GM12878 (cell line): ENCODE measurements around the gene SPINK14. TPM values are rescaled to one million over a fixed set of nuclear protein-coding genes. Genes with fewer than 3 reads are reported as not detected.

ENCODE experiments used
- ATAC-seq: fragments of 200-7000 bp; cut with Tn5 transposase; 3 replicates; pipeline ENCODE4 v1.9.1; 2020; ENCODE audit warnings: mild to moderate bottlenecking, moderate library complexity
- BruUV-seq: library from RNA; stranded (reverse); fragments of 400-500 nt; replicated peaks from 2 replicates; lab custom pipeline; 2021; lab: Mats Ljungman, UMichigan
- CTCF ChIA-PET: fragments of 300-600 bp; sonication (Branson Sonifier 250); formaldehyde crosslinking; extraction: SDS; loops from one replicate; lab custom pipeline; 2021; ENCODE audit warnings: inconsistent platforms; lab: Yijun Ruan, JAX
- POLR2A ChIA-PET: fragments of 350-600 bp; formaldehyde crosslinking; extraction: SDS; loops from one replicate; lab custom pipeline; 2021; ENCODE audit warnings: inconsistent platforms; lab: Charles Lee
- RAD21 ChIA-PET: fragments of 300-600 bp; sonication (Branson Sonifier 250); formaldehyde crosslinking; loops from one replicate; lab custom pipeline; 2023; ENCODE audit warnings: antibody characterized with exemption; ENCODE audit not compliant: unreplicated experiment; lab: Charles Lee
- SMC1A ChIA-PET: fragments of 300-600 bp; sonication (Branson Sonifier 250); formaldehyde crosslinking; loops from one replicate; lab custom pipeline; 2023; ENCODE audit not compliant: unreplicated experiment, uncharacterized antibody; lab: Charles Lee
- DNase-seq: peaks from one replicate; pipeline ENCODE4 v3.0.0-alpha.2; 2011; ENCODE audit warnings: low read depth, low spot score
- FAIRE-seq: peaks from 3 replicates; lab custom pipeline; 2011; peaks lifted over from hg19 to GRCh38; lab: Jason Lieb, UNC
- H2AFZ ChIP-seq: 2 replicates; pipeline ENCODE4 v1.6.0; 2011; ENCODE audit warnings: low read depth, low read length, control low read depth; ENCODE audit not compliant: control insufficient read depth
- H3K27ac ChIP-seq: 2 replicates; pipeline ENCODE4 v1.5.1; 2011; ENCODE audit warnings: control low read depth; ENCODE audit not compliant: control insufficient read depth, insufficient read depth
- H3K27me3 ChIP-seq, 2 experiments: replicated peaks in 1 of 2; 2 replicates each; pipeline versions ENCODE4 v1.6.0 to v1.6.1; 2011; ENCODE audit warnings: low read length in 1 of 2; ENCODE audit not compliant: control insufficient read depth in 2 of 2, insufficient read depth in 2 of 2
- H3K36me3 ChIP-seq, 2 experiments: 2 replicates each; pipeline ENCODE4 v1.5.1; 2011; ENCODE audit warnings: low read length in 1 of 2; ENCODE audit not compliant: control insufficient read depth in 2 of 2, insufficient read depth in 2 of 2
- H3K4me1 ChIP-seq: 2 replicates; pipeline ENCODE4 v1.6.1; 2011; ENCODE audit warnings: mild to moderate bottlenecking, low read length, moderate library complexity, mixed read lengths; ENCODE audit not compliant: control insufficient read depth, insufficient read depth
- H3K4me2 ChIP-seq: 2 replicates; pipeline ENCODE4 v1.6.0; 2011; ENCODE audit warnings: control low read depth; ENCODE audit not compliant: control insufficient read depth, insufficient read depth
- H3K4me3 ChIP-seq: fragments of 200-600 bp; sonication (generic); 2 replicates; pipeline ENCODE4 v1.5.1; 2016
- H3K79me2 ChIP-seq: 2 replicates; pipeline ENCODE4 v1.6.0; 2011; ENCODE audit warnings: low read length; ENCODE audit not compliant: control insufficient read depth, insufficient read depth
- H3K9ac ChIP-seq: 2 replicates; pipeline ENCODE4 v1.8.0; 2011; ENCODE audit warnings: low read length, control low read depth, mixed read lengths; ENCODE audit not compliant: control insufficient read depth, insufficient read depth
- H3K9me3 ChIP-seq: replicated peaks from 3 replicates; pipeline ENCODE4 v1.5.1; 2011; ENCODE audit warnings: mild to moderate bottlenecking, low read length; ENCODE audit not compliant: control insufficient read depth, insufficient read depth
- H4K20me1 ChIP-seq: 2 replicates; pipeline ENCODE4 v1.6.0; 2011; ENCODE audit not compliant: control insufficient read depth, insufficient read depth
- FOS ChIP-seq: IDR thresholded peaks from 3 replicates; pipeline ENCODE4 v1.6.1; 2011; ENCODE audit warnings: borderline replicate concordance; ENCODE audit not compliant: insufficient read length; ENCODE audit errors: extremely low read depth
- JUNB ChIP-seq: IDR thresholded peaks from 2 replicates; pipeline ENCODE4 v1.6.1; 2016; ENCODE audit warnings: antibody characterized with exemption, mild to moderate bottlenecking
- NRF1 ChIP-seq: conservative IDR thresholded peaks from 2 replicates; pipeline ENCODE4 v1.6.1; 2011; ENCODE audit warnings: mild to moderate bottlenecking, low read depth, low read length, improper control_type of control experiment
- PML ChIP-seq: IDR thresholded peaks from 2 replicates; pipeline ENCODE4 v1.6.1; 2012; ENCODE audit warnings: low read length, inconsistent platforms
- SREBF2 ChIP-seq: IDR thresholded peaks from 2 replicates; pipeline ENCODE4 v1.6.1; 2012; ENCODE audit warnings: mild to moderate bottlenecking, low read length
- TCF3 ChIP-seq: IDR thresholded peaks from 2 replicates; pipeline ENCODE4 v1.6.1; 2012; ENCODE audit warnings: low read depth, mild to moderate bottlenecking, low read length, borderline replicate concordance; ENCODE audit not compliant: insufficient read depth
- TCF7 ChIP-seq: IDR thresholded peaks from 2 replicates; pipeline ENCODE4 v1.6.1; 2014; ENCODE audit warnings: antibody characterized with exemption, borderline replicate concordance
- YY1 ChIP-seq: IDR thresholded peaks from 2 replicates; pipeline ENCODE4 v1.6.1; 2011; ENCODE audit warnings: low read depth, mild to moderate bottlenecking, low read length
- ZBED1 ChIP-seq: IDR thresholded peaks from 2 replicates; pipeline ENCODE4 v1.6.1; 2016; ENCODE audit warnings: borderline replicate concordance
- ZNF207 ChIP-seq: fragments of 450-650 bp; IDR thresholded peaks from 2 replicates; pipeline ENCODE4 v1.6.1; 2014; ENCODE audit warnings: antibody characterized with exemption, mild to moderate bottlenecking, borderline replicate concordance
- ZNF24 ChIP-seq: fragments of 450-650 bp; IDR thresholded peaks from 2 replicates; pipeline ENCODE4 v1.6.1; 2017; ENCODE audit warnings: antibody characterized with exemption, mild to moderate bottlenecking
- WGBS: methylation state at CpG from one replicate; pipeline ENCODE4 v1.1.6; 2016; ENCODE audit warnings: low lambda C conversion rate; ENCODE audit not compliant: insufficient replicate concordance, insufficient coverage; ENCODE audit errors: missing lambda C conversion rate; 5-methylcytosine and 5-hydroxymethylcytosine counted together
- in situ Hi-C: fragments of 300-500 bp; cut with MboI; formaldehyde crosslinking; loops from 9 replicates; pipeline ENCODE4 v1.14.3; 2018; ENCODE audit warnings: mixed read lengths
- intact Hi-C: fragments of 100-400 bp; cut with micrococcal nuclease; formaldehyde crosslinking; loops from one replicate; pipeline ENCODE4 v1.14.2; 2022; ENCODE audit not compliant: unreplicated experiment
- polyA plus RNA-seq, 11 experiments: library from polyadenylated mRNA; depleted of rRNA in 4 of 11; unstranded in 6 of 11; stranded (reverse) in 5 of 11; fragments of >200 nt; fragmentation: Nextera tagmentation in 4 of 11; fragmentation: Illumina TruSeq in 1 of 11; extraction: Ambion mirVana in 4 of 11; extraction: Trizol in 1 of 11; gene quantifications; 1 replicate in 1 of 11; 2 replicates in 10 of 11; pipeline versions ENCODE4 v1.2.1 to v1.2.3, GENCODE V29; 2011 to 2016; ENCODE audit warnings: inconsistent platforms in 2 of 11, missing spikeins in 2 of 11, low read depth in 1 of 11
- total RNA-seq, 4 experiments: library from RNA; depleted of rRNA in 3 of 4; stranded (reverse); fragments of >200 nt in 3 of 4; fragmentation: Illumina TruSeq in 1 of 4; extraction: Trizol in 1 of 4; gene quantifications; 2 replicates each; pipeline versions ENCODE4 v1.2.1 to v1.2.3, GENCODE V29; 2013 to 2021
- TF ChIP-seq, protein P1 (sequence below): IDR thresholded peaks from 2 replicates; pipeline ENCODE4 v1.6.1; 2011; ENCODE audit warnings: mild to moderate bottlenecking, low read depth, low read length, moderate library complexity; ENCODE audit not compliant: insufficient replicate concordance
- TF ChIP-seq, protein P2 (sequence below): fragments of 450-650 bp; conservative IDR thresholded peaks from 2 replicates; pipeline ENCODE4 v1.6.1; 2017; ENCODE audit warnings: mild to moderate bottlenecking, moderate library complexity
- TF ChIP-seq, protein P3 (sequence below): IDR thresholded peaks from 2 replicates; pipeline ENCODE4 v1.6.1; 2011; ENCODE audit warnings: low read depth, mild to moderate bottlenecking, low read length, moderate library complexity, borderline replicate concordance; ENCODE audit errors: extremely low read depth

The SPINK14 gene
- total and polyA plus RNA-seq, 10 of the 15 experiments (the other 5 are each of a cell fraction or from before 2014, with no cell fraction given), result not detected

DNA sequence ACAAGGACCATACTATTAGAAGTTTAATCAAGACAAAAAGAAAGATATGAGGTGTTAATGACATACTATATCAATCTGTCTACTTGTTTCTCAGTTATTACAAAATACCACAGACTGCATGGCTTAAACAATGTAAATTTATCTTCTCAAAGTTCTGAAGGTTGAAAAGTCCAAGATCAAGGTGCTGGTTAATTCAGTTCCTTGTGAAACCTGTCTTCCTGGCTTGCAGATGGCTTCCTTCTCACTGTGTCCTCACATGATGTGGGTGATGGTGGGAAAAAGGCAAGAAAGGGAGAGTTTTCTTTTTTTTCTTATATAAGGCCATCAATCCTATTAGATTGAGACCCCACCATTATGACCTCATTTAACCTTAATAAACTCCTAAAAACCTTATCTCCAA is 15.6 kb upstream of the SPINK14 start (continued):
- TF ChIP-seq, protein P1, sequence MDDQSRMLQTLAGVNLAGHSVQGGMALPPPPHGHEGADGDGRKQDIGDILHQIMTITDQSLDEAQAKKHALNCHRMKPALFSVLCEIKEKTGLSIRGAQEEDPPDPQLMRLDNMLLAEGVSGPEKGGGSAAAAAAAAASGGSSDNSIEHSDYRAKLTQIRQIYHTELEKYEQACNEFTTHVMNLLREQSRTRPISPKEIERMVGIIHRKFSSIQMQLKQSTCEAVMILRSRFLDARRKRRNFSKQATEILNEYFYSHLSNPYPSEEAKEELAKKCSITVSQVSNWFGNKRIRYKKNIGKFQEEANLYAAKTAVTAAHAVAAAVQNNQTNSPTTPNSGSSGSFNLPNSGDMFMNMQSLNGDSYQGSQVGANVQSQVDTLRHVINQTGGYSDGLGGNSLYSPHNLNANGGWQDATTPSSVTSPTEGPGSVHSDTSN, result no peak
- TF ChIP-seq NRF1 (no peak), TCF3 (no peak), JUNB (no peak)

DNA sequence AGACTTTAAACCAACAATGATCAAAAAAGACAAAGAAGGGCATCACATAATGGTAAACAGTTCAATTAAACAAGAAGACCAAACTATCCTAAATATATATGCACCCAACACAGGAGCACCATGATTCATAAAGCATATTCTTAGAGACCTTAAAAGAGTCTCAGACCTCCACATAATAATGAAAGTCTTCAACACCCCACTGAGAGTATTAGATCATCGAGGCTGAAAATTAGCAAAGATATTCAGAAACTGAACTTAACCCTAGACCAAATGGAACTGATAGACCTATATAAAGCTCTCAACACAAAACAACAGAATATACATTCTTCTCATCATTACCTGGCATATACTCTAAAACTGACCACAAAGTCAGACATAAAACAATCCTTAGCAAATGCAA is 11.7 kb upstream of the SPINK14 start:
- FAIRE-seq, result no peak
- Histone ChIP-seq H3K9me3 (no peaks in the 10 kb centered on the region), H3K4me1 (no peaks in the 10 kb centered on the region), H4K20me1 (no peaks in the 10 kb centered on the region), H3K36me3 (no peaks in the 10 kb centered on the region)
- TF ChIP-seq SREBF2 (no peak), YY1 (no peak), ZNF24 (no peak), ZNF207 (no peak), TCF7 (no peak), ZBED1 (no peak), PML (no peak), FOS (no peak)
- TF ChIP-seq, protein P2, sequence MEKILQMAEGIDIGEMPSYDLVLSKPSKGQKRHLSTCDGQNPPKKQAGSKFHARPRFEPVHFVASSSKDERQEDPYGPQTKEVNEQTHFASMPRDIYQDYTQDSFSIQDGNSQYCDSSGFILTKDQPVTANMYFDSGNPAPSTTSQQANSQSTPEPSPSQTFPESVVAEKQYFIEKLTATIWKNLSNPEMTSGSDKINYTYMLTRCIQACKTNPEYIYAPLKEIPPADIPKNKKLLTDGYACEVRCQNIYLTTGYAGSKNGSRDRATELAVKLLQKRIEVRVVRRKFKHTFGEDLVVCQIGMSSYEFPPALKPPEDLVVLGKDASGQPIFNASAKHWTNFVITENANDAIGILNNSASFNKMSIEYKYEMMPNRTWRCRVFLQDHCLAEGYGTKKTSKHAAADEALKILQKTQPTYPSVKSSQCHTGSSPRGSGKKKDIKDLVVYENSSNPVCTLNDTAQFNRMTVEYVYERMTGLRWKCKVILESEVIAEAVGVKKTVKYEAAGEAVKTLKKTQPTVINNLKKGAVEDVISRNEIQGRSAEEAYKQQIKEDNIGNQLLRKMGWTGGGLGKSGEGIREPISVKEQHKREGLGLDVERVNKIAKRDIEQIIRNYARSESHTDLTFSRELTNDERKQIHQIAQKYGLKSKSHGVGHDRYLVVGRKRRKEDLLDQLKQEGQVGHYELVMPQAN, result no peak
- TF ChIP-seq, protein P3, sequence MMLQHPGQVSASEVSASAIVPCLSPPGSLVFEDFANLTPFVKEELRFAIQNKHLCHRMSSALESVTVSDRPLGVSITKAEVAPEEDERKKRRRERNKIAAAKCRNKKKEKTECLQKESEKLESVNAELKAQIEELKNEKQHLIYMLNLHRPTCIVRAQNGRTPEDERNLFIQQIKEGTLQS, result no peak
- TF ChIP-seq, all 136 proteins: peak for 0
- no peak overlapping the region for H3K4me2 ChIP-seq
- CTCF ChIA-PET, result no interaction called here
- no peak overlapping the region for H2AFZ ChIP-seq
- SMC1A ChIA-PET, result no interaction called here
- RAD21 ChIA-PET, result no interaction called here
- WGBS, result 0% methylated on average over 1 of the region's 1 CpG
- POLR2A ChIA-PET, result interaction anchor here (0.9 kb wide), 1 partner anchor 11 kb away, joined by 3 read pairs; no protein-coding TSS in a partner anchor
- intact Hi-C loops (no loop called here), in situ Hi-C loops (no loop called here)
- no peak overlapping the region for H3K27ac ChIP-seq
- no peak overlapping the region for H3K9ac ChIP-seq
- H3K4me3 ChIP-seq, result no peak overlapping the region
- H3K79me2 ChIP-seq, result no peaks in the 10 kb centered on the region
- DNase-seq (no peak), ATAC-seq (no peak)
- no peaks in the 10 kb centered on the region for H3K27me3 ChIP-seq
- BruUV-seq, result no TSS peak
